HCT116 (cell line): ENCODE results near the gene SCYGR1. TPM values are rescaled to one million over a fixed set of nuclear protein-coding genes. Genes with fewer than 3 reads are reported as not detected.
"Not testable (repeated sequence)": the region's sequence is repeated elsewhere in the genome, so short reads cannot be mapped to it uniquely, and the experiment has no call there.

ENCODE experiments used
- ATAC-seq: fragments of 200-7000 bp; cut with Tn5 transposase; 2 replicates; pipeline ENCODE4 v1.9.1; 2020; ENCODE audit warnings: mild to moderate bottlenecking, moderate library complexity
- BruUV-seq: library from RNA; stranded (reverse); fragments of 400-500 nt; replicated peaks from 2 replicates; lab custom pipeline; 2021; lab: Mats Ljungman, UMichigan
- CTCF ChIA-PET: fragments of 300-600 bp; sonication (Branson Sonifier 250); formaldehyde crosslinking; loops from one replicate; lab custom pipeline; 2021; ENCODE audit warnings: antibody characterized with exemption; lab: Charles Lee
- POLR2A ChIA-PET: fragments of 300-600, 350-600 bp; sonication (Branson Sonifier 250); formaldehyde crosslinking; loops from one replicate; lab custom pipeline; 2021; ENCODE audit warnings: antibody characterized with exemption; lab: Charles Lee
- RAD21 ChIA-PET, 2 experiments: fragments of 300-600 bp; sonication (Branson Sonifier 250); formaldehyde crosslinking; loops; one replicate each; lab custom pipeline; 2023; ENCODE audit warnings: low total read pairs in 2 of 2; ENCODE audit not compliant: uncharacterized antibody in 2 of 2, unreplicated experiment in 2 of 2, low non-redundant PET in 1 of 2; lab: Charles Lee
- DNase-seq: peaks from one replicate; pipeline ENCODE4 v3.0.0-alpha.2; 2010; ENCODE audit warnings: low read depth, low spot score
- H2AFZ ChIP-seq: fragments of 200-600 bp; shearing (Covaris generic), sonication (generic); 2 replicates; pipeline ENCODE4 v1.6.1; 2017; ENCODE audit warnings: low read depth, mixed run types, mixed read lengths, antibody characterized with exemption, low read length; ENCODE audit not compliant: poor library complexity, severe bottlenecking
- H3K27ac ChIP-seq: 2 replicates; pipeline ENCODE4 v1.5.1; 2012; ENCODE audit warnings: low read depth, low read length
- H3K27me3 ChIP-seq: fragments of 200-600 bp; sonication (generic); 2 replicates; pipeline ENCODE4 v1.6.1; 2016; ENCODE audit warnings: mixed run types, low read length, mixed read lengths; ENCODE audit not compliant: insufficient read depth
- H3K36me3 ChIP-seq, 2 experiments: fragments of 200-500 bp in 1 of 2; fragments of 200-600 bp in 1 of 2; sonication (Bioruptor generic) in 1 of 2; sonication (generic) in 1 of 2; 2 replicates each; pipeline versions ENCODE4 v1.5.1 to v1.6.1; 2014 to 2016; ENCODE audit warnings: low read length in 2 of 2, inconsistent platforms in 1 of 2, mixed read lengths in 1 of 2, mixed run types in 1 of 2; ENCODE audit not compliant: insufficient read depth in 2 of 2, control insufficient read depth in 1 of 2
- H3K4me1 ChIP-seq, 2 experiments: fragments of 200-600 bp in 1 of 2; sonication (generic) in 1 of 2; 2 replicates each; pipeline versions ENCODE4 v1.5.1 to v1.6.1; 2012 to 2017; ENCODE audit warnings: low read length in 2 of 2, inconsistent platforms in 1 of 2, mild to moderate bottlenecking in 1 of 2, mixed read lengths in 1 of 2, mixed run types in 1 of 2, moderate library complexity in 1 of 2; ENCODE audit not compliant: insufficient read depth in 2 of 2, control insufficient read depth in 1 of 2
- H3K4me2 ChIP-seq: fragments of 200-600 bp; sonication (generic); 2 replicates; pipeline ENCODE4 v1.6.1; 2017; ENCODE audit warnings: mixed run types, low read length, mixed read lengths
- H3K4me3 ChIP-seq, 2 experiments: fragments of 200-600 bp in 1 of 2; sonication (generic) in 1 of 2; replicated peaks in 1 of 2; 2 replicates each; pipeline ENCODE4 v1.5.1; 2011 to 2016; ENCODE audit warnings: low read length in 2 of 2, control low read depth in 1 of 2, low read depth in 1 of 2, mild to moderate bottlenecking in 1 of 2, mixed read lengths in 1 of 2, mixed run types in 1 of 2
- H3K79me2 ChIP-seq: fragments of 200-600 bp; sonication (generic); 2 replicates; pipeline ENCODE4 v1.6.1; 2017; ENCODE audit warnings: mild to moderate bottlenecking, mixed run types, low read length, moderate library complexity, mixed read lengths; ENCODE audit not compliant: insufficient read depth
- H3K9ac ChIP-seq: fragments of 200-600 bp; sonication (generic); 2 replicates; pipeline ENCODE4 v1.6.1; 2016; ENCODE audit warnings: low read length, mixed read lengths
- H3K9me2 ChIP-seq: fragments of 200-600 bp; sonication (generic), shearing (Covaris generic); 2 replicates; pipeline ENCODE4 v1.6.1; 2017; ENCODE audit warnings: mixed run types, mild to moderate bottlenecking, moderate library complexity; ENCODE audit not compliant: insufficient read depth
- H3K9me3 ChIP-seq, 2 experiments: fragments of 200-500 bp in 1 of 2; fragments of 200-600 bp in 1 of 2; sonication (Bioruptor generic) in 1 of 2; sonication (generic) in 1 of 2; 2 replicates each; pipeline ENCODE4 v1.6.1; 2014 to 2017; ENCODE audit warnings: low read length in 2 of 2, mixed read lengths in 2 of 2, inconsistent platforms in 1 of 2, low read depth in 1 of 2, mild to moderate bottlenecking in 1 of 2, mixed run types in 1 of 2, moderate library complexity in 1 of 2; ENCODE audit not compliant: control insufficient read depth in 1 of 2, insufficient read depth in 1 of 2
- H4K20me1 ChIP-seq: fragments of 200-600 bp; sonication (generic), shearing (Covaris generic); 2 replicates; pipeline ENCODE4 v1.6.1; 2017; ENCODE audit warnings: mixed run types, mild to moderate bottlenecking, moderate library complexity; ENCODE audit not compliant: insufficient read depth
- ATF3 ChIP-seq: IDR thresholded peaks from 2 replicates; pipeline ENCODE4 v1.6.1; 2012
- CBX3 ChIP-seq: IDR thresholded peaks from 2 replicates; pipeline ENCODE4 v1.6.1; 2012; ENCODE audit warnings: low read depth
- ELF1 ChIP-seq: IDR thresholded peaks from 2 replicates; pipeline ENCODE4 v1.6.1; 2012; ENCODE audit warnings: low read depth, borderline replicate concordance
- EZH2 ChIP-seq: fragments of 200-600 bp; sonication (generic); IDR thresholded peaks from 2 replicates; pipeline ENCODE4 v1.6.1; 2017; ENCODE audit warnings: antibody characterized with exemption, mixed run types
- EZH2phosphoT487 ChIP-seq: fragments of 200-600 bp; IDR thresholded peaks from 2 replicates; pipeline ENCODE4 v1.6.1; 2018; ENCODE audit warnings: antibody characterized with exemption, borderline replicate concordance
- FOSL1 ChIP-seq: IDR thresholded peaks from 2 replicates; pipeline ENCODE4 v1.6.1; 2012; ENCODE audit warnings: low read depth
- POLR2A ChIP-seq: IDR thresholded peaks from 2 replicates; pipeline ENCODE4 v1.7.0; 2011; ENCODE audit warnings: borderline replicate concordance; ENCODE audit not compliant: insufficient read depth, insufficient read length; ENCODE audit errors: extremely low read depth
- POLR2AphosphoS5 ChIP-seq: IDR thresholded peaks from 2 replicates; pipeline ENCODE4 v1.6.1; 2011; ENCODE audit warnings: mild to moderate bottlenecking, low read depth, low read length, moderate library complexity
- RAD21 ChIP-seq: IDR thresholded peaks from 2 replicates; pipeline ENCODE4 v1.6.1; 2012; ENCODE audit warnings: low read depth, mild to moderate bottlenecking
- SIN3A ChIP-seq: IDR thresholded peaks from 2 replicates; pipeline ENCODE4 v1.6.1; 2012; ENCODE audit warnings: low read depth
- SP1 ChIP-seq: IDR thresholded peaks from 2 replicates; pipeline ENCODE4 v1.6.1; 2012; ENCODE audit warnings: low read depth
- SRF ChIP-seq: IDR thresholded peaks from 2 replicates; pipeline ENCODE4 v1.6.1; 2012; ENCODE audit warnings: low read depth
- TCF7L2 ChIP-seq: IDR thresholded peaks from 2 replicates; pipeline ENCODE4 v1.7.0; 2011; ENCODE audit warnings: borderline replicate concordance, inconsistent platforms; ENCODE audit not compliant: insufficient read depth, insufficient read length; ENCODE audit errors: extremely low read depth
- YY1 ChIP-seq: IDR thresholded peaks from 2 replicates; pipeline ENCODE4 v1.6.1; 2011; ENCODE audit warnings: low read length, low read depth, moderate library complexity, mild to moderate bottlenecking; ENCODE audit not compliant: insufficient replicate concordance; ENCODE audit errors: extremely low read depth
- intact Hi-C: fragments of 100-400 bp; cut with micrococcal nuclease; formaldehyde crosslinking; loops from 2 replicates; pipeline ENCODE4 v1.10.0; 2022
- total RNA-seq: library from RNA; stranded (reverse); gene quantifications from one replicate; pipeline ENCODE4 v1.2.1, GENCODE V29; 2021; ENCODE audit not compliant: unreplicated experiment

The SCYGR1 gene
- total RNA-seq, 1 experiment from 2014 or later = not detected

- Histone ChIP-seq H4K20me1 (no peaks in the 10 kb centered on the region), H3K4me2 (no peak overlapping the region), H3K36me3 (no peaks in the 10 kb centered on the region), H3K9ac (no peak overlapping the region), H2AFZ (no peak overlapping the region), H3K4me1 (no peaks in the 10 kb centered on the region), H3K27ac (no peak overlapping the region), H3K9me3 (no peaks in the 10 kb centered on the region), H3K9me2 (no peaks in the 10 kb centered on the region), H3K27me3 (no peaks in the 10 kb centered on the region), H3K79me2 (no peaks in the 10 kb centered on the region), H3K4me3 (no peak overlapping the region)
- no peak for ATAC-seq
- no TSS peak for BruUV-seq
- ChIA-PET POLR2A (no interaction called here), RAD21 (no interaction called here), CTCF (no interaction called here)
- intact Hi-C loops = no loop called here
- DNase-seq = no peak
- TF ChIP-seq CBX3 (no peak), SP1 (no peak)
These were observed 4.1 kb downstream of the SCYGR1 start for GRCh38 chr2:227383686-227384085.

- H3K36me3 ChIP-seq, H3K79me2 ChIP-seq, H3K9me3 ChIP-seq, RAD21 ChIA-PET, H3K9ac ChIP-seq, DNase-seq, H3K4me1 ChIP-seq, H4K20me1 ChIP-seq, CTCF ChIA-PET, H3K27ac ChIP-seq, ATAC-seq, H3K27me3 ChIP-seq, H3K4me2 ChIP-seq, POLR2A ChIA-PET, H2AFZ ChIP-seq, H3K4me3 ChIP-seq, BruUV-seq, H3K9me2 ChIP-seq, intact Hi-C loops: not testable (repeated sequence)
These were observed 5.4 kb downstream of the SCYGR1 start for GRCh38 chr2:227382241-227382835.

- RAD21 ChIA-PET = no interaction called here
- Histone ChIP-seq H3K9ac (no peak within 1 kb of the TSS), H4K20me1 (no peaks in the 10 kb centered on the region), H3K9me2 (no peaks in the 10 kb centered on the region), H3K79me2 (no peaks in the 10 kb centered on the region), H3K27me3 (no peaks in the 10 kb centered on the region), H3K36me3 (no peaks in the 10 kb centered on the region), H3K27ac (no peak within 1 kb of the TSS), H2AFZ (no peak within 1 kb of the TSS), H3K4me3 (no peak within 1 kb of the TSS), H3K4me1 (no peaks in the 10 kb centered on the region), H3K9me3 (no peaks in the 10 kb centered on the region), H3K4me2 (no peak within 1 kb of the TSS)
- ATAC-seq (no peak), DNase-seq (no peak)
- no TSS peak for BruUV-seq
- intact Hi-C loops = no loop called here
- POLR2A ChIA-PET = no interaction called here
- CTCF ChIA-PET = no interaction called here
- TF ChIP-seq SRF (no peak), ELF1 (no peak), ATF3 (no peak), SIN3A (no peak), CBX3 (no peak), RAD21 (no peak), EZH2 (no peak), SP1 (no peak), YY1 (no peak), POLR2AphosphoS5 (no peak), TCF7L2 (no peak), POLR2A (no peak), EZH2phosphoT487 (no peak), FOSL1 (no peak)
These were observed 8.7 kb downstream of the SCYGR1 start, which contains the start of gene TM4SF20 for GRCh38 chr2:227379095-227379494. Gene TM4SF20, minus strand, starts transcription at chr2:227379306. Its CDS starts 38 bp downstream, at chr2:227379268.
